ENCODE results near the gene CFAP91.

CFAP91 gene

DNA sequence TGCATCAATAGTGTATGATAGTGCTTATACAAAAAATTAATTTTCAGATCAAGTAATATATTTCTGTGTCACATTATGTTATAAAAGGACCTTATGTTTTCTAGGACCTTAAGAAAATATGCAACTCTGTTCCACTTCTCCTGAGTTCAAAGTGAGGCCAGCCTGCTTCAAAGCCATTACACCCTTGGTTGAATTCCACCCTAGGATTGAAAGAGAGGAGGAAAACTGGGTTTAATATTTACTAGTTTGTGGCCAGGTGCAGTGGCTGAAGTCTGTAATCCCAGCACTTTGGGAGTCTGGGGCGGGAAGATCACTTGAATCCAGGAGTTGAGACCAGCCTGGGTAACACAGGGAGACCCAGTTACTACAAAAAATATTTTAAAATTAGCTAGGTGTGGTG, 46.2 kb downstream of the CFAP91 start:
- H3K4me3 ChIP-seq (ENCODE audit: low read depth, low read length) = no peak overlapping the region
- no peak overlapping the region for H3K27ac ChIP-seq
- H3K27me3 ChIP-seq (ENCODE audit: insufficient read depth, low read depth, severe bottlenecking) = no peaks in the 10 kb centered on the region
- no peaks in the 10 kb centered on the region for H3K36me3 ChIP-seq
- TF ChIP-seq, protein P1, sequence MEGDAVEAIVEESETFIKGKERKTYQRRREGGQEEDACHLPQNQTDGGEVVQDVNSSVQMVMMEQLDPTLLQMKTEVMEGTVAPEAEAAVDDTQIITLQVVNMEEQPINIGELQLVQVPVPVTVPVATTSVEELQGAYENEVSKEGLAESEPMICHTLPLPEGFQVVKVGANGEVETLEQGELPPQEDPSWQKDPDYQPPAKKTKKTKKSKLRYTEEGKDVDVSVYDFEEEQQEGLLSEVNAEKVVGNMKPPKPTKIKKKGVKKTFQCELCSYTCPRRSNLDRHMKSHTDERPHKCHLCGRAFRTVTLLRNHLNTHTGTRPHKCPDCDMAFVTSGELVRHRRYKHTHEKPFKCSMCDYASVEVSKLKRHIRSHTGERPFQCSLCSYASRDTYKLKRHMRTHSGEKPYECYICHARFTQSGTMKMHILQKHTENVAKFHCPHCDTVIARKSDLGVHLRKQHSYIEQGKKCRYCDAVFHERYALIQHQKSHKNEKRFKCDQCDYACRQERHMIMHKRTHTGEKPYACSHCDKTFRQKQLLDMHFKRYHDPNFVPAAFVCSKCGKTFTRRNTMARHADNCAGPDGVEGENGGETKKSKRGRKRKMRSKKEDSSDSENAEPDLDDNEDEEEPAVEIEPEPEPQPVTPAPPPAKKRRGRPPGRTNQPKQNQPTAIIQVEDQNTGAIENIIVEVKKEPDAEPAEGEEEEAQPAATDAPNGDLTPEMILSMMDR (IDR thresholded peaks at IDR 0.05; ENCODE audit: low read depth, low read length) = no peak
- no peaks in the 10 kb centered on the region for H3K9me3 ChIP-seq (ENCODE audit: severe bottlenecking)
- DNase-seq = no peak

DNA sequence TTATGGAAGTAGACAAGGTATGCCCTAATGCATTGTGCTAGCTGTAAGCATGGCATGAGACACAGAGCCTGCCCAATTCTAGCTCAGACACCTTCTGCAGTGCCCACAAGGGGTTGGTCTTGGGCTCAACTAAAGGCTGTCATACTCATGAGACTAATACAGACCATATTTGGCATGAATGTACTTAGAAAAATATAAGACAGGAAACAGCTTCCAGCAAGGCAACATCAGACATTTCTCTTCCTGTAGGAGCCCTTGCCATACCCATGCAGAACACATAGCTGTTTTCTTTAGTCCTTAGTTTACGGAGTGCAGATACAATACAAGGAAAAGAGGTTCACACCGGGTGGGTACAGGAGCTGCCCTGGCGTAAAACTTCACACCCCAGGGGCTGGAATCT, 48.6 kb downstream of the CFAP91 start:
- H3K27ac ChIP-seq = no peak overlapping the region
- TF ChIP-seq, protein P1 (IDR thresholded peaks at IDR 0.05; ENCODE audit: low read depth, low read length) = no peak
- H3K4me3 ChIP-seq (ENCODE audit: low read depth, low read length) = no peak overlapping the region
- DNase-seq = no peak
- no peaks in the 10 kb centered on the region for H3K27me3 ChIP-seq (ENCODE audit: insufficient read depth, low read depth, severe bottlenecking)
- H3K36me3 ChIP-seq = no peaks in the 10 kb centered on the region
- no peaks in the 10 kb centered on the region for H3K9me3 ChIP-seq (ENCODE audit: severe bottlenecking)

Measured in WERI-Rb-1 (cell line).